HepG2 (cell line): ENCODE results near the gene OVOL3. TPM values are rescaled to one million over a fixed set of nuclear protein-coding genes. Genes with fewer than 3 reads are reported as not detected.

Source experiments
- CEBPG ChIP-seq: IDR thresholded peaks from 2 replicates; pipeline ENCODE4 v1.6.1; 2016
- FOXJ3 ChIP-seq: sonication (generic); formaldehyde crosslinking; IDR thresholded peaks from 2 replicates; pipeline ENCODE4 v1.4.0; 2020; ENCODE audit warnings: missing genetic modification reagents, mild to moderate bottlenecking, borderline replicate concordance
- GATAD1 ChIP-seq: IDR thresholded peaks from 2 replicates; pipeline ENCODE4 v1.6.1; 2016; ENCODE audit warnings: missing genetic modification reagents, missing compliant biosample characterization
- HHEX ChIP-seq: IDR thresholded peaks from 2 replicates; pipeline ENCODE4 v1.6.1; 2016; ENCODE audit warnings: control low read depth
- HOXA5 ChIP-seq: sonication (generic); formaldehyde crosslinking; IDR thresholded peaks from 2 replicates; pipeline ENCODE4 v1.4.0; 2020; ENCODE audit warnings: missing genetic modification reagents
- HOXA7 ChIP-seq: sonication (generic); formaldehyde crosslinking; IDR thresholded peaks from 2 replicates; pipeline ENCODE4 v1.8.1; 2022; ENCODE audit warnings: mild to moderate bottlenecking, missing genetic modification reagents, moderate library complexity
- IKZF4 ChIP-seq: sonication (generic); formaldehyde crosslinking; IDR thresholded peaks from 2 replicates; pipeline ENCODE4 v1.5.1; 2020; ENCODE audit warnings: borderline replicate concordance, mild to moderate bottlenecking, low read depth, missing genetic modification reagents; ENCODE audit errors: not compliant biosample characterization
- MAFF ChIP-seq: IDR thresholded peaks from 2 replicates; pipeline ENCODE4 v1.6.1; 2011; ENCODE audit warnings: low read depth, low read length, improper control_type of control experiment
- MIER3 ChIP-seq: IDR thresholded peaks from 2 replicates; pipeline ENCODE4 v1.6.1; 2016; ENCODE audit warnings: missing compliant biosample characterization, borderline replicate concordance
- NFKBIZ ChIP-seq: IDR thresholded peaks from 2 replicates; pipeline ENCODE4 v1.6.1; 2018; ENCODE audit warnings: missing genetic modification reagents, missing compliant biosample characterization
- SETDB1 ChIP-seq: sonication (generic); formaldehyde crosslinking; IDR thresholded peaks from 2 replicates; pipeline ENCODE4 v1.5.1; 2020; ENCODE audit warnings: missing genetic modification reagents, mild to moderate bottlenecking, borderline replicate concordance
- SP140L ChIP-seq: sonication (generic); formaldehyde crosslinking; IDR thresholded peaks from 2 replicates; pipeline ENCODE4 v1.4.0; 2020; ENCODE audit warnings: missing genetic modification reagents, borderline replicate concordance
- ZBTB2 ChIP-seq: sonication (generic); formaldehyde crosslinking; IDR thresholded peaks from 2 replicates; pipeline ENCODE4 v1.8.0; 2022; ENCODE audit warnings: low read depth, missing genetic modification reagents
- ZFP90 ChIP-seq: sonication (generic); formaldehyde crosslinking; IDR thresholded peaks from 2 replicates; pipeline ENCODE4 v1.8.0; 2022; ENCODE audit warnings: missing genetic modification reagents, mild to moderate bottlenecking, inconsistent platforms, borderline replicate concordance
- ZMYM2 ChIP-seq: sonication (generic); formaldehyde crosslinking; IDR thresholded peaks from 2 replicates; pipeline ENCODE4 v1.8.0; 2022; ENCODE audit warnings: mild to moderate bottlenecking, missing genetic modification reagents
- ZNF121 ChIP-seq: sonication (generic); formaldehyde crosslinking; IDR thresholded peaks from 2 replicates; pipeline ENCODE4 v1.5.0; 2020; ENCODE audit warnings: mild to moderate bottlenecking, missing genetic modification reagents
- ZNF264 ChIP-seq: sonication (generic); formaldehyde crosslinking; IDR thresholded peaks from 2 replicates; pipeline ENCODE4 v1.4.0; 2020; ENCODE audit warnings: missing genetic modification reagents
- ZNF484 ChIP-seq: sonication (generic); formaldehyde crosslinking; IDR thresholded peaks from 2 replicates; pipeline ENCODE4 v1.5.1; 2020; ENCODE audit warnings: mild to moderate bottlenecking, low read depth, missing genetic modification reagents, borderline replicate concordance
- ZNF552 ChIP-seq: sonication (generic); formaldehyde crosslinking; IDR thresholded peaks from 2 replicates; pipeline ENCODE4 v1.9.0; 2022; ENCODE audit warnings: missing genetic modification reagents, mild to moderate bottlenecking, borderline replicate concordance
- ZNF644 ChIP-seq: IDR thresholded peaks from 2 replicates; pipeline ENCODE4 v1.6.1; 2016; ENCODE audit warnings: low read depth
- ZNF713 ChIP-seq: sonication (generic); formaldehyde crosslinking; IDR thresholded peaks from 2 replicates; pipeline ENCODE4 v1.4.0; 2020; ENCODE audit warnings: mild to moderate bottlenecking, missing genetic modification reagents
- ZNF772 ChIP-seq: sonication (generic); formaldehyde crosslinking; IDR thresholded peaks from 2 replicates; pipeline ENCODE4 v1.5.0; 2020; ENCODE audit warnings: mild to moderate bottlenecking, missing genetic modification reagents
- ZNF816 ChIP-seq: sonication (generic); formaldehyde crosslinking; IDR thresholded peaks from 2 replicates; pipeline ENCODE4 v1.8.0; 2022; ENCODE audit warnings: missing genetic modification reagents, mild to moderate bottlenecking, borderline replicate concordance
- polyA plus RNA-seq, 8 experiments: library from polyadenylated mRNA; depleted of rRNA in 3 of 8; stranded (reverse) in 7 of 8; unstranded in 1 of 8; fragments of >200 nt; fragmentation: Illumina TruSeq in 4 of 8; extraction: Trizol in 4 of 8; gene quantifications; 2 replicates each; pipeline versions ENCODE4 v1.2.1 to v1.2.3, GENCODE V29; 2011 to 2016; ENCODE audit warnings: low read depth in 4 of 8, missing spikeins in 1 of 8, mixed read lengths in 1 of 8; ENCODE audit not compliant: insufficient read depth in 1 of 8
- total RNA-seq, 5 experiments: library from RNA; depleted of rRNA; stranded (reverse); fragments of >200 nt; fragmentation: Illumina TruSeq; extraction: Trizol; gene quantifications; 2 replicates each; pipeline ENCODE4 v1.2.3, GENCODE V29; 2016; ENCODE audit warnings: low read depth in 1 of 5
- TF ChIP-seq, protein P1 (sequence below): sonication (generic); formaldehyde crosslinking; IDR thresholded peaks from 2 replicates; pipeline ENCODE4 v1.4.0; 2020; ENCODE audit warnings: missing genetic modification reagents, mild to moderate bottlenecking, borderline replicate concordance
- TF ChIP-seq, protein P2 (sequence below): IDR thresholded peaks from 2 replicates; pipeline ENCODE4 v1.6.1; 2016; ENCODE audit warnings: mild to moderate bottlenecking

The OVOL3 gene
- total and polyA plus RNA-seq, 2 of the 13 experiments (the other 11 are each of a cell fraction or from before 2014, with no cell fraction given) = not detected

DNA sequence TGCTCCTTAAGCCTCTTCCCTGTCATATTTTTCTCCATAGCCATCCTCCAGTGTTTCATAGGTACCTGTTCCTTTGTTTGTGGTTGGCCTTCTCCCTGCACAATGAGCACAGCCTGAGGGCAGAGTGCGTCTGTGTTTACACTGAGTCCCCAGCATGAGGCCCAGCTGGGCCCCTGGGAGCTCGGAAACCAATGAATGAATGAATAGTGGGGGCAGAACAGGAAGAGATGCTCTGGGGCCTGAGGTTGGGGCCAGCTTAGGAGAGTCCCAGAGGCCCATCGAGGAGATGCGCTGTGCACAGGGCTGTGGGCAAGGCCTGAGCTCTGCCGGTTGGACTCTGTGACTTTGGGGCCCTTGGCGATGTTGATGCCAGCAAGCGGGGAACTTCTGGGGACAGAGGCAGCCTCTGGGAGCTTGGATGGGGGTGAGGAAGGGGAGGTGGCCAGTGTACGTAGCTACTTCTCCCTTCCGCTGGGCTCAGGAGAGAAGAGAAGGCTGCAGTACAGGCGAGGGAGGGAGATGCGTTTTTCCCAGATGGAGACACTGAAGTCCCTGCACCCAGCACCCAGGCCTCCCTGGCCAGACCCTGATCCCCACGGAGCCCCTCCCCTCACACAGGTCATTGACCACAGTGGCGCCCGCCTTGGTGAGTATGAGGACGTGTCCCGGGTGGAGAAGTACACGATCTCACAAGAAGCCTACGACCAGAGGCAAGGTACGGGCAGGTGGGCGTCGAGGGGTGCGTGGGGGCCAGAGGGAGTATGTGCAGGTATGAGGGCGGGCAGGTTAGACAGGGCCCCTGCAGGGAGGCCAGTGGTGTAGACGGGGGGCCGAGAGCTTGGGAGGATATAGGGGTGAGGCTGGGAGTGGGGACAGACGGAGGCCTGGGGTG lies 9.4 kb downstream of the OVOL3 start (continued):
- TF ChIP-seq ZNF484 (CRISPR knock-in tag) (no peak), ZFP90 (CRISPR knock-in tag) (peak; percentile 52; the same call in 1 of the 2 replicates), ZNF816 (CRISPR knock-in tag) (no peak), SP140L (no peak), ZNF772 (peak; percentile 79; the same call in 1 of the 2 replicates), FOXJ3 (peak; percentile 60; the same call in 1 of the 2 replicates), HOXA5 (CRISPR knock-in tag) (no peak), ZMYM2 (CRISPR knock-in tag) (no peak), ZNF713 (CRISPR knock-in tag) (no peak), ZBTB2 (0 out of 2 replicates have a peak, but pooled peaks have one; percentile 13), ZNF552 (CRISPR knock-in tag) (peak; percentile 83), MAFF (no peak), HHEX (CRISPR knock-in tag) (peak; percentile 51; the same call in 1 of the 2 replicates), ZNF121 (CRISPR knock-in tag) (no peak; the same call in 1 of the 2 replicates), NFKBIZ (CRISPR knock-in tag) (peak; percentile 78), CEBPG (CRISPR knock-in tag) (no peak), HOXA7 (no peak), GATAD1 (CRISPR knock-in tag) (peak; percentile 75), ZNF264 (CRISPR knock-in tag) (peak; percentile 82; the same call in 1 of the 2 replicates), SETDB1 (CRISPR knock-in tag) (no peak), ZNF644 (peak; percentile 68; the same call in 1 of the 2 replicates), IKZF4 (CRISPR knock-in tag) (no peak), MIER3 (CRISPR knock-in tag) (peak; percentile 69; the same call in 1 of the 2 replicates)
- TF ChIP-seq, protein P1, sequence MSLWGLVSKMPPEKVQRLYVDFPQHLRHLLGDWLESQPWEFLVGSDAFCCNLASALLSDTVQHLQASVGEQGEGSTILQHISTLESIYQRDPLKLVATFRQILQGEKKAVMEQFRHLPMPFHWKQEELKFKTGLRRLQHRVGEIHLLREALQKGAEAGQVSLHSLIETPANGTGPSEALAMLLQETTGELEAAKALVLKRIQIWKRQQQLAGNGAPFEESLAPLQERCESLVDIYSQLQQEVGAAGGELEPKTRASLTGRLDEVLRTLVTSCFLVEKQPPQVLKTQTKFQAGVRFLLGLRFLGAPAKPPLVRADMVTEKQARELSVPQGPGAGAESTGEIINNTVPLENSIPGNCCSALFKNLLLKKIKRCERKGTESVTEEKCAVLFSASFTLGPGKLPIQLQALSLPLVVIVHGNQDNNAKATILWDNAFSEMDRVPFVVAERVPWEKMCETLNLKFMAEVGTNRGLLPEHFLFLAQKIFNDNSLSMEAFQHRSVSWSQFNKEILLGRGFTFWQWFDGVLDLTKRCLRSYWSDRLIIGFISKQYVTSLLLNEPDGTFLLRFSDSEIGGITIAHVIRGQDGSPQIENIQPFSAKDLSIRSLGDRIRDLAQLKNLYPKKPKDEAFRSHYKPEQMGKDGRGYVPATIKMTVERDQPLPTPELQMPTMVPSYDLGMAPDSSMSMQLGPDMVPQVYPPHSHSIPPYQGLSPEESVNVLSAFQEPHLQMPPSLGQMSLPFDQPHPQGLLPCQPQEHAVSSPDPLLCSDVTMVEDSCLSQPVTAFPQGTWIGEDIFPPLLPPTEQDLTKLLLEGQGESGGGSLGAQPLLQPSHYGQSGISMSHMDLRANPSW (CRISPR knock-in tag) = no peak
- TF ChIP-seq, protein P2, sequence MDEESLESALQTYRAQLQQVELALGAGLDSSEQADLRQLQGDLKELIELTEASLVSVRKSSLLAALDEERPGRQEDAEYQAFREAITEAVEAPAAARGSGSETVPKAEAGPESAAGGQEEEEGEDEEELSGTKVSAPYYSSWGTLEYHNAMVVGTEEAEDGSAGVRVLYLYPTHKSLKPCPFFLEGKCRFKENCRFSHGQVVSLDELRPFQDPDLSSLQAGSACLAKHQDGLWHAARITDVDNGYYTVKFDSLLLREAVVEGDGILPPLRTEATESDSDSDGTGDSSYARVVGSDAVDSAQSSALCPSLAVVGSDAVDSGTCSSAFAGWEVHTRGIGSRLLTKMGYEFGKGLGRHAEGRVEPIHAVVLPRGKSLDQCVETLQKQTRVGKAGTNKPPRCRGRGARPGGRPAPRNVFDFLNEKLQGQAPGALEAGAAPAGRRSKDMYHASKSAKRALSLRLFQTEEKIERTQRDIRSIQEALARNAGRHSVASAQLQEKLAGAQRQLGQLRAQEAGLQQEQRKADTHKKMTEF (CRISPR knock-in tag) = peak; percentile 90
